Endothelial cell of umbilical vein (primary cell): ENCODE measurements around the gene IRF2. TPM values are rescaled to one million over a fixed set of nuclear protein-coding genes. Genes with fewer than 3 reads are reported as not detected.

Experiments used
- BruUV-seq: library from RNA; stranded (reverse); fragments of 400-500 nt; replicated peaks from 2 replicates; lab custom pipeline; 2021; lab: Mats Ljungman, UMichigan
- CTCF ChIA-PET: fragments of 300-600, 350-600 bp; sonication (Branson Sonifier 250); formaldehyde crosslinking; loops from one replicate; lab custom pipeline; 2021; ENCODE audit warnings: antibody characterized with exemption, inconsistent platforms; lab: Charles Lee
- POLR2A ChIA-PET: fragments of 300-600, 350-600 bp; sonication (Branson Sonifier 250); formaldehyde crosslinking; loops from one replicate; lab custom pipeline; 2021; ENCODE audit warnings: antibody characterized with exemption, inconsistent platforms; lab: Charles Lee
- DNase-seq: peaks from one replicate; pipeline ENCODE4 v3.0.0-alpha.2; 2011; ENCODE audit warnings: low read depth, low spot score
- FAIRE-seq: peaks from 2 replicates; lab custom pipeline; 2011; peaks lifted over from hg19 to GRCh38; lab: Jason Lieb, UNC
- H2AFZ ChIP-seq: 2 replicates; pipeline ENCODE4 v1.6.0; 2012; ENCODE audit warnings: low read depth, low read length, control low read depth, inconsistent platforms
- H3K27ac ChIP-seq: 2 replicates; pipeline ENCODE4 v1.5.1; 2011; ENCODE audit warnings: low read depth, mild to moderate bottlenecking, control low read depth, low read length, moderate library complexity; ENCODE audit not compliant: insufficient read depth
- H3K27me3 ChIP-seq, 2 experiments: 2 replicates each; pipeline versions ENCODE4 v1.6.0 to v1.6.1; 2011; ENCODE audit warnings: low read length in 2 of 2, mixed read lengths in 1 of 2; ENCODE audit not compliant: control insufficient read depth in 2 of 2, insufficient read depth in 2 of 2
- H3K36me3 ChIP-seq, 2 experiments: 2 replicates in 1 of 2; 3 replicates in 1 of 2; pipeline ENCODE4 v1.5.1; 2011; ENCODE audit warnings: low read length in 2 of 2, mild to moderate bottlenecking in 1 of 2, moderate library complexity in 1 of 2; ENCODE audit not compliant: control insufficient read depth in 2 of 2, insufficient read depth in 2 of 2; ENCODE audit errors: extremely low read depth in 1 of 2
- H3K4me1 ChIP-seq: 3 replicates; pipeline ENCODE4 v1.5.1; 2011; ENCODE audit warnings: mild to moderate bottlenecking, low read length; ENCODE audit not compliant: control insufficient read depth, insufficient read depth; ENCODE audit errors: extremely low read depth
- H3K4me2 ChIP-seq: 2 replicates; pipeline ENCODE4 v1.6.1; 2011; ENCODE audit warnings: low read length, control low read depth, mixed read lengths; ENCODE audit not compliant: insufficient read depth
- H3K4me3 ChIP-seq, 3 experiments: fragments of 200-600 bp in 1 of 3; sonication (generic), shearing (Covaris generic) in 1 of 3; replicated peaks in 1 of 3; 2 replicates each; pipeline ENCODE4 v1.5.1; 2011 to 2016; ENCODE audit warnings: control low read depth in 3 of 3, low read length in 3 of 3, mild to moderate bottlenecking in 2 of 3, inconsistent platforms in 1 of 3, low read depth in 1 of 3, moderate library complexity in 1 of 3; ENCODE audit not compliant: insufficient read depth in 1 of 3
- H3K79me2 ChIP-seq: 2 replicates; pipeline ENCODE4 v1.6.0; 2012; ENCODE audit warnings: low read length, inconsistent platforms; ENCODE audit not compliant: control insufficient read depth, insufficient read depth
- H3K9ac ChIP-seq: replicated peaks from 2 replicates; pipeline ENCODE3; 2011; ENCODE audit warnings: low read length, control low read depth; ENCODE audit not compliant: insufficient read depth; ENCODE audit errors: extremely low read depth
- H3K9me1 ChIP-seq: replicated peaks from 3 replicates; pipeline ENCODE4 v1.6.0; 2011; ENCODE audit warnings: mild to moderate bottlenecking, low read length; ENCODE audit not compliant: control insufficient read depth, insufficient read depth; ENCODE audit errors: extremely low read depth
- H3K9me3 ChIP-seq: replicated peaks from 2 replicates; pipeline ENCODE4 v1.5.1; 2012; ENCODE audit warnings: low read length, inconsistent platforms; ENCODE audit not compliant: control insufficient read depth, insufficient read depth
- H4K20me1 ChIP-seq: replicated peaks from 2 replicates; pipeline ENCODE3; 2011; ENCODE audit warnings: mild to moderate bottlenecking, low read length; ENCODE audit not compliant: control insufficient read depth, insufficient read depth; ENCODE audit errors: extremely low read depth
- CTCF ChIP-seq, 2 donors: IDR thresholded peaks; 1 replicate in 1 of 2; 2 replicates in 1 of 2; pipeline ENCODE4 v1.5.1; 2011; ENCODE audit warnings: low read length in 2 of 2, mild to moderate bottlenecking in 2 of 2, moderate library complexity in 2 of 2, control low read depth in 1 of 2, inconsistent platforms in 1 of 2, low read depth in 1 of 2; ENCODE audit not compliant: insufficient read depth in 1 of 2; ENCODE audit errors: extremely low read depth in 1 of 2
- EZH2 ChIP-seq: IDR thresholded peaks from 2 replicates; pipeline ENCODE4 v1.6.1; 2012; ENCODE audit warnings: borderline replicate concordance, low read depth, mild to moderate bottlenecking, moderate library complexity, low read length, inconsistent platforms; ENCODE audit not compliant: severe bottlenecking
- FOS ChIP-seq: IDR thresholded peaks from 2 replicates; pipeline ENCODE4 v1.6.1; 2011; ENCODE audit warnings: mild to moderate bottlenecking, low read length, moderate library complexity, borderline replicate concordance; ENCODE audit not compliant: insufficient read depth
- GATA2 ChIP-seq: IDR thresholded peaks from 2 replicates; pipeline ENCODE4 v1.7.0; 2011; ENCODE audit warnings: low read depth, mild to moderate bottlenecking, moderate library complexity, mixed read lengths, low read length; ENCODE audit not compliant: insufficient read length, insufficient read depth
- JUN ChIP-seq: IDR thresholded peaks from 2 replicates; pipeline ENCODE4 v1.6.1; 2011; ENCODE audit warnings: borderline replicate concordance, low read depth; ENCODE audit not compliant: insufficient read length, insufficient read depth
- MAX ChIP-seq: IDR thresholded peaks from 2 replicates; pipeline ENCODE4 v1.6.1; 2011; ENCODE audit not compliant: insufficient read depth, insufficient read length
- MYC ChIP-seq: IDR thresholded peaks from one replicate; pipeline ENCODE4 v1.6.1; 2011; ENCODE audit warnings: mild to moderate bottlenecking, low read depth, low read length
- POLR2A ChIP-seq: IDR thresholded peaks from 2 replicates; pipeline ENCODE4 v1.6.1; 2012; ENCODE audit warnings: low read depth, mild to moderate bottlenecking, control low read depth, low read length
- POLR2AphosphoS5 ChIP-seq: IDR thresholded peaks from 2 replicates; pipeline ENCODE4 v1.6.1; 2012; ENCODE audit warnings: low read depth, mild to moderate bottlenecking, control low read depth, low read length, moderate library complexity; ENCODE audit not compliant: insufficient read depth
- dilution Hi-C: fragments of 300-500 bp; cut with MboI; formaldehyde crosslinking; loops from one replicate; pipeline ENCODE4 v1.15.0; 2019; ENCODE audit warnings: low sequenced_read_pairs; ENCODE audit not compliant: extremely low pct_ligation_motif_present
- intact Hi-C: fragments of 100-400 bp; cut with micrococcal nuclease; formaldehyde crosslinking; loops from one replicate; pipeline ENCODE4 v1.10.0; 2022
- polyA plus RNA-seq, 4 experiments: library from polyadenylated mRNA; depleted of rRNA in 3 of 4; stranded (reverse) in 3 of 4; unstranded in 1 of 4; fragments of >200 nt; gene quantifications; 2 replicates each; pipeline versions ENCODE4 v1.2.1 to v1.2.3, GENCODE V29; 2011 to 2012; ENCODE audit warnings: missing spikeins in 1 of 4
- total RNA-seq: library from RNA; stranded (reverse); gene quantifications from 2 replicates; pipeline ENCODE4 v1.2.3, GENCODE V29; 2021

IRF2 gene
- total and polyA plus RNA-seq, 2 donors (not counting 3 experiments of a cell fraction or from before 2014, with no cell fraction given) = 26.9 to 27.6 TPM

- ChIA-PET CTCF (no interaction called here), POLR2A (no interaction called here)
- Histone ChIP-seq H3K9me3 (no peaks in the 10 kb centered on the region), H3K36me3 (no peaks in the 10 kb centered on the region), H3K4me2 (no peak overlapping the region), H3K9ac (no peak overlapping the region), H3K9me1 (no peaks in the 10 kb centered on the region), H3K27ac (no peak overlapping the region), H3K4me1 (peaks cover 4% of the 10 kb centered on the region), H3K79me2 (no peaks in the 10 kb centered on the region), H4K20me1 (no peaks in the 10 kb centered on the region), H2AFZ (no peak overlapping the region), H3K4me3 (no peak overlapping the region), H3K27me3 (no peaks in the 10 kb centered on the region)
- no peak for DNase-seq
- dilution Hi-C loops = no loop called here
- no peak for TF ChIP-seq MAX
- no peak for TF ChIP-seq MYC
- no peak for TF ChIP-seq JUN
- no peak for TF ChIP-seq GATA2
- TF ChIP-seq EZH2 = no peak
- TF ChIP-seq FOS = no peak
- no peak for TF ChIP-seq CTCF (IDR thresholded peaks at IDR 0.05; ENCODE audit: extremely low read depth in 1 of 2, insufficient read depth in 1 of 2, low read depth in 1 of 2, low read length in 2 of 2)
- no peak for TF ChIP-seq POLR2AphosphoS5
- TF ChIP-seq POLR2A = no peak
- intact Hi-C loops = no loop called here
- no TSS peak for BruUV-seq
- FAIRE-seq = no peak
Measured at GRCh38 chr4:184511156-184511555, 36.8 kb upstream of the IRF2 start.
